Colonic mucosa (tissue), 4 donors: ENCODE data around the gene GAB2. TPM values are rescaled to one million over a fixed set of nuclear protein-coding genes. Genes with fewer than 3 reads are reported as not detected.
A peak's percentile ranks its signal among the peaks of the same experiment; 100 is the strongest.

Source experiments
- DNase-seq: peaks from one replicate; pipeline ENCODE4 v3.0.0-alpha.2; 2020
- H3K27ac ChIP-seq: fragments of 200-600 bp; one replicate; pipeline ENCODE4 v1.8.0; 2021
- H3K27me3 ChIP-seq: fragments of 200-600 bp; one replicate; pipeline ENCODE4 v1.8.0; 2021
- H3K36me3 ChIP-seq: fragments of 200-600 bp; one replicate; pipeline ENCODE4 v1.8.0; 2021
- H3K4me1 ChIP-seq: fragments of 200-600 bp; one replicate; pipeline ENCODE4 v1.8.0; 2021; ENCODE audit warnings: mild to moderate bottlenecking
- H3K4me3 ChIP-seq: fragments of 200-600 bp; one replicate; pipeline ENCODE4 v1.8.0; 2021
- H3K9ac ChIP-seq, 2 donors: one replicate each; pipeline ENCODE4 v1.7.0; 2013; ENCODE audit warnings: control low read depth in 2 of 2, low read depth in 2 of 2, low read length in 2 of 2
- H3K9me3 ChIP-seq: fragments of 200-600 bp; one replicate; pipeline ENCODE4 v1.8.0; 2021
- intact Hi-C: fragments of 100-400 bp; cut with DNase I; formaldehyde crosslinking; loops from one replicate; pipeline ENCODE4 v1.14.1; 2022
- total RNA-seq, 2 donors: library from RNA; stranded (reverse); fragmentation: NEBNext Ultra II Directional in 1 of 2; extraction: Animal tissue kit (Norgen Biotek cat#: 25700) in 1 of 2; gene quantifications; one replicate each; pipeline ENCODE4 v1.2.1, GENCODE V29; 2021
- TF ChIP-seq, protein P1 (sequence below): fragments of 200-600 bp; IDR thresholded peaks from one replicate; pipeline ENCODE4 v1.8.0; 2022; ENCODE audit warnings: antibody characterized with exemption, mild to moderate bottlenecking
- donor health status: healthy.
- donor health status: DM: no; HTN: no; CAD: no.
- donor health status: DM: no; HTN: no; CAD: no.

GAB2 gene
- total RNA-seq, 2 donors from 2014 or later = 20.0 to 21.1 TPM

- intact Hi-C loops = no loop called here
- no peaks in the 10 kb centered on the region for H3K4me1 ChIP-seq
- no peak overlapping the region for H3K27ac ChIP-seq
- no peak for DNase-seq
- no peaks in the 10 kb centered on the region for H3K27me3 ChIP-seq
- peak overlapping the region; percentile 90 for H3K4me3 ChIP-seq
- H3K9ac ChIP-seq = peak overlapping the region in 1 of 2 donors; percentile 81
- no peaks in the 10 kb centered on the region for H3K36me3 ChIP-seq
- TF ChIP-seq, protein P1, sequence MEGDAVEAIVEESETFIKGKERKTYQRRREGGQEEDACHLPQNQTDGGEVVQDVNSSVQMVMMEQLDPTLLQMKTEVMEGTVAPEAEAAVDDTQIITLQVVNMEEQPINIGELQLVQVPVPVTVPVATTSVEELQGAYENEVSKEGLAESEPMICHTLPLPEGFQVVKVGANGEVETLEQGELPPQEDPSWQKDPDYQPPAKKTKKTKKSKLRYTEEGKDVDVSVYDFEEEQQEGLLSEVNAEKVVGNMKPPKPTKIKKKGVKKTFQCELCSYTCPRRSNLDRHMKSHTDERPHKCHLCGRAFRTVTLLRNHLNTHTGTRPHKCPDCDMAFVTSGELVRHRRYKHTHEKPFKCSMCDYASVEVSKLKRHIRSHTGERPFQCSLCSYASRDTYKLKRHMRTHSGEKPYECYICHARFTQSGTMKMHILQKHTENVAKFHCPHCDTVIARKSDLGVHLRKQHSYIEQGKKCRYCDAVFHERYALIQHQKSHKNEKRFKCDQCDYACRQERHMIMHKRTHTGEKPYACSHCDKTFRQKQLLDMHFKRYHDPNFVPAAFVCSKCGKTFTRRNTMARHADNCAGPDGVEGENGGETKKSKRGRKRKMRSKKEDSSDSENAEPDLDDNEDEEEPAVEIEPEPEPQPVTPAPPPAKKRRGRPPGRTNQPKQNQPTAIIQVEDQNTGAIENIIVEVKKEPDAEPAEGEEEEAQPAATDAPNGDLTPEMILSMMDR = no peak
- no peaks in the 10 kb centered on the region for H3K9me3 ChIP-seq
Observed at GRCh38 chr11:78189851-78190250, 227.8 kb downstream of the GAB2 start.

GRCh38 chr11:78189174-78189724 is 228.4 kb downstream of the GAB2 start:
- no peak for DNase-seq
- TF ChIP-seq, protein P1 = no peak
- H3K27ac ChIP-seq = peak overlapping the region; percentile 74
- no peaks in the 10 kb centered on the region for H3K4me1 ChIP-seq
- no peaks in the 10 kb centered on the region for H3K27me3 ChIP-seq
- H3K9ac ChIP-seq = peak overlapping the region; percentile 71 to 81
- intact Hi-C loops = no loop called here
- no peaks in the 10 kb centered on the region for H3K36me3 ChIP-seq
- H3K4me3 ChIP-seq = peak overlapping the region; percentile 90
- H3K9me3 ChIP-seq = no peaks in the 10 kb centered on the region

DNA sequence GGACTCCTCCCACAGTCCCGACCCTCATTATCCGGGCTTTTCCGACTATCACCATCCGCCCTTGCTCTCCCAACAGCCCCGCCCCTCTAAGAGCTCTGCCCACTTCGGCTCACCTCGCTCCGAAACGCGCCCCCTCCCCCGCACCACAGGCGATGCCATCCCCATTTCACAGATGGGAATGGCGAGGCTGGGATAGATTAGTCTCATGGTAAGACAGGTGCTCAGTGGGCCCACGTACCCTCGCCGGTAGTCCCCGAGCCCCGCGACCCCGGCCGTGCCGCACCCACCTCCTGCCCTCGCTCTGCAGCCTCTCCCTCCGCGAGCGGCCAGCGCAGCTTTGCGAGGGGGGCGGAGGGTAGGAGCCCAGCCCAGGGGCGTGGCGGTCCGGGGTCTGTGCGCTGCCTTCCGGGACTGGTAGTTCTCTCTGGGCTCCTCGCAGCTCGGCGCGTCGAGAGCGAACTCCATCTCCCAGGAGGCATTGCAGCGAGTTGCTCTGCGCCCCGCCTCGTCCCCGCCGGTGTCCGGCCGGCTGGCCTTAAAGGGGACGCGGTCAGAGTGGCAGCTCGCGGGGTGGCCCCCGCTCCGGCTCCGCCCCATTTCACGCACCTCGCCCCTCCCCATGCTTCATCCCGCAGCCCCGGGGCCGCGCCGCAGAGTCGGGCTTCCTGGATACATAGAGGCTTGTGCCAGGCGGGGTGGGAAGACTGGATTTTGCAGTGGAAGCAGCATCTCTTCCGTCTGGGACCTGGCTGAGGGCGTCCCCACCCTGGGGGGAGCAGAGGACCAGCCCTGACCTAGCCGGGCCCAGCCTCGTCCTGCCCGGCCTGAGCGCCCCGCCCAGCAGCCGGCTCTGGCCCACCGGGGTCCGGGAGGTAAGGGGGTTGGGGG is 229.1 kb downstream of the GAB2 start, which contains the start of the genes KCTD21 and USP35:
Gene KCTD21, minus strand, starts transcription at position 341 of the 888 bp plus-strand sequence. CDS start 14,072 bp downstream, outside the sequence.
Gene USP35, plus strand, starts transcription at position 634 of the 888 bp plus-strand sequence. CDS start 7,327 bp downstream, outside the sequence.
- H3K27ac ChIP-seq = peak within 1 kb of the TSS; percentile 74
- intact Hi-C loops = no loop called here
- TF ChIP-seq, protein P1 = no peak
- H3K36me3 ChIP-seq = no peaks in the 10 kb centered on the region
- H3K4me1 ChIP-seq = no peaks in the 10 kb centered on the region
- peak within 1 kb of the TSS; percentile 77 to 81 for H3K9ac ChIP-seq
- peak; percentile 97 for DNase-seq
- no peaks in the 10 kb centered on the region for H3K27me3 ChIP-seq
- no peaks in the 10 kb centered on the region for H3K9me3 ChIP-seq
- peak within 1 kb of the TSS; percentile 90 for H3K4me3 ChIP-seq

GRCh38 chr11:78187366-78188285 is 230.0 kb downstream of the GAB2 start:
- H3K4me1 ChIP-seq = no peaks in the 10 kb centered on the region
- intact Hi-C loops = no loop called here

More at GRCh38 chr11:78187366-78188285, 230.0 kb downstream of the GAB2 start:
- no peak for DNase-seq
- Histone ChIP-seq H3K4me3 (peak overlapping the region; percentile 90), H3K9me3 (no peaks in the 10 kb centered on the region), H3K36me3 (no peaks in the 10 kb centered on the region), H3K27ac (peak overlapping the region; percentile 74), H3K9ac (peak overlapping the region; percentile 77 to 81), H3K27me3 (no peaks in the 10 kb centered on the region)
- TF ChIP-seq, protein P1 = no peak
